ENCODE results near the gene TEPSIN. TPM values are rescaled to one million over a fixed set of nuclear protein-coding genes. Genes with fewer than 3 reads are reported as not detected.

TEPSIN gene
- total RNA-seq, 1 donor: 17.7 TPM

DNA sequence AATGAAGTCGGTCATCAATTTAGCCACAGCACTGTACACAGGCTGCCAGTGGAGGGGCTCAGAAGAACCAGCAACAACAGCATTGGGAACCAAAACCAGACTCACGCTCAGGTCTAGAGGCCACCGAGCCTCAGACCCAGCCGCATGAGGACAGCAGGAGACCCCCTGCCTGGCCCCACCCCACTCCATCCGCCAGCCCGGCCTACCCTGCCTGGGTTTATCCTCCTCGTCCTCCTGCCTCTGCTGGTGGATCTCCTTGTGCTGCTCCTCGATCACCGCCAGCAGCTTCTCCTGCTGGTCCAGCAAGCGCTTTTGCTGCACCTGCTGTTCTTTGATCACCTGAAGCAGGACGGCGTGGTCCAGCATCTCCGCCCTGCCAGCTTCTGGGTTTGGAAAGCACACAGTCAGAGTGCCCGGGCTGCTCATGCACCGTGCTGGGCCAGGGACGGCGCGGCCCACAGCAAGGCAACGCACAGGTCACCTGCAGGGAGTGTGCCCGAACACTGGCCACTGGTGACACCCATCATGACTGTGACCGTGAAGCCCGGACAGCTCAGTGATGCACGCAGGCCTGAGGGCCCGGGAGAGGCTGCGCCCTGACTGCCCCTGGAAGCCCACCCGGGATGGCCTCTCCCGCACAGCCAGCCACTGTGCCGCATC is 8.0 kb upstream of the TEPSIN start:
- TF ChIP-seq, protein P1, sequence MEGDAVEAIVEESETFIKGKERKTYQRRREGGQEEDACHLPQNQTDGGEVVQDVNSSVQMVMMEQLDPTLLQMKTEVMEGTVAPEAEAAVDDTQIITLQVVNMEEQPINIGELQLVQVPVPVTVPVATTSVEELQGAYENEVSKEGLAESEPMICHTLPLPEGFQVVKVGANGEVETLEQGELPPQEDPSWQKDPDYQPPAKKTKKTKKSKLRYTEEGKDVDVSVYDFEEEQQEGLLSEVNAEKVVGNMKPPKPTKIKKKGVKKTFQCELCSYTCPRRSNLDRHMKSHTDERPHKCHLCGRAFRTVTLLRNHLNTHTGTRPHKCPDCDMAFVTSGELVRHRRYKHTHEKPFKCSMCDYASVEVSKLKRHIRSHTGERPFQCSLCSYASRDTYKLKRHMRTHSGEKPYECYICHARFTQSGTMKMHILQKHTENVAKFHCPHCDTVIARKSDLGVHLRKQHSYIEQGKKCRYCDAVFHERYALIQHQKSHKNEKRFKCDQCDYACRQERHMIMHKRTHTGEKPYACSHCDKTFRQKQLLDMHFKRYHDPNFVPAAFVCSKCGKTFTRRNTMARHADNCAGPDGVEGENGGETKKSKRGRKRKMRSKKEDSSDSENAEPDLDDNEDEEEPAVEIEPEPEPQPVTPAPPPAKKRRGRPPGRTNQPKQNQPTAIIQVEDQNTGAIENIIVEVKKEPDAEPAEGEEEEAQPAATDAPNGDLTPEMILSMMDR (IDR thresholded peaks at IDR 0.05; ENCODE audit: insufficient read depth, low read depth, low read length): no peak
- DNase-seq (ENCODE audit: low read depth): no peak

DNA sequence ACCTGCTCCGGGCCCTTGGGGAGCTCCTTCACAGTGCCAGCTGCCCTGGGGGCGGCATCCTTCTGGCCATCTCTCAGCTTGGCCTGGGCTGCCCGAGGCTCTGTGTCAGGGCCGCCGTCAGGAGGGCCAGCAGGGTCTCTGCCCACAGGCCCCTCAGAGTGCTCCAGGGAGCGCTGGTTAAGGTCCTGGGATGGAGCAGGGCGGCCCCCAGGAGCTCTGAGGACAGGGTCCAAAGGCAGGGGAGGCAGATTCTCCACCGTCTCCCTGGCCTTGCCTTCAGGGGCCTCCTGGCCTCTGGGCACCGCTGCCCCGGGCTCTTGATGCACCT is 7.5 kb upstream of the TEPSIN start:
- DNase-seq (ENCODE audit: low read depth): no peak
- TF ChIP-seq, protein P1 (IDR thresholded peaks at IDR 0.05; ENCODE audit: insufficient read depth, low read depth, low read length): no peak
- H3K4me3 ChIP-seq (ENCODE audit: low read depth, low read length): no peak overlapping the region

More for the DNA sequence above, 8.0 kb upstream of the TEPSIN start:
- no peak overlapping the region for H3K4me3 ChIP-seq (ENCODE audit: low read depth, low read length)

DNA sequence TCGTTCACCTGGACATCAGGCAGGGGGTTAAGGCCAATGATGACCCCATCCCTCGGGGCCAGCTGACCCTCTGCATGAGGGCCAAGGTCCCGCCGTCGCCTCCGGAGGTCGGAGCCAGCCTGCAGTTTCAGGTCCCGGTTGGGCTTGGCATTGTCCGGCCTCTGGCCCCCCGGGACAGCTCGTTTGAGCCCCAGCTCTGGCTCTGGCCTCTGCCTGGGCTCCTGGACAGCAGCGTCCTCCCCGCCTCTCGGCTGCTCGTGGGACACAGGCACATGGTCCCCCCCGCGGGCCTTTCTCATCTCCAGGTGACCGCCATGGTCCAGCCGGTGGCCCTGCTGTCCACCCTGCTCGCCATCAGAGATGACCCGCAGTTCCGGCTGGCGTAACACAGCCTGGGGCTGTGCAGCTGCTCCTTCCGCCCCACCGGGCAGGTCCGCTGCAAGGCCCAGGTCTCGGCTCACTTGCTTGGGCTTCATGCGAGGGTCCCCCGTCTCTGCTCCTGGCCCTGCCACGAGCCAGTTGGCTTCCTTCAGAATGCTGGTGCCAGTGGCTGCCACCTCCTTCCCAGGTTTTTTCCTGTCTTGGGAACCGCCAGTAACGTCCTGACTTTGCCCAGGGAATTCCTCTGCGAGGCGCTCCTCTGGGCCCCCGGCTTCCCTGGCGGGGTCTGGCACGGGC is 6.9 kb upstream of the TEPSIN start:
- TF ChIP-seq, protein P1 (IDR thresholded peaks at IDR 0.05; ENCODE audit: insufficient read depth, low read depth, low read length): no peak
- no peak overlapping the region for H3K4me3 ChIP-seq (ENCODE audit: low read depth, low read length)
- no peak for DNase-seq (ENCODE audit: low read depth)

DNA sequence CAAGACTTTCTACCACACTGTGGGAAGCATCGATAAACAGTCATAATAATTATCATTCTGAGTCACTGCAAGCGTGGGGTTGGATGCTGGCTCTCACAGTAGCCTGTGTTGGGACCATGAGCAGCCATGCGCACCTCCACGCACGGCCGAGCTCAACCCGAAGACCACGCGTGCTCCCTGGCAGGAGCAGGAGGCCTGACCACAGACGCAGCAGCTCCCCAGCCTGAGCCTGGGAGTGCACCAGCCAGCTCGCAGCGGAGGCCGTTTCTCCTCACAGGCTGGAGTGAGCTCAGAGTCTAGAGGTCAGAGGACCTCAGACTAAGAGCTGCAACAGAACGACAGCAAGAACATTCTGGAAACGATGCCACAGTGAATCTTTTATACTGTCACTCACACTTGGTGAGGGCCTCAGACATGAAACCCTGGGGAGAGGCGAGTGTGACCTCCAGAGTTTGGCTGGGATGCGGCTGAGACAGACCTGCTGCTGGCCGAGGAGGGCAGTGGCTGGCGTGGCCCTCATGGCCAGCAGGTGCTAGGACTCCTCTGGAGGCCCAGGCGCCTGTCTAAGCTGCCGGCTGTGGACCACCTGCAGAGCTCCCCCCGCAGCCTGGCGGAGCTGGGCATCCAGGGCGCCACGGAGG is 6.3 kb upstream of the TEPSIN start:
- no peak overlapping the region for H3K4me3 ChIP-seq (ENCODE audit: low read depth, low read length)
- TF ChIP-seq, protein P1 (IDR thresholded peaks at IDR 0.05; ENCODE audit: insufficient read depth, low read depth, low read length): no peak
- no peak for DNase-seq (ENCODE audit: low read depth)

DNA sequence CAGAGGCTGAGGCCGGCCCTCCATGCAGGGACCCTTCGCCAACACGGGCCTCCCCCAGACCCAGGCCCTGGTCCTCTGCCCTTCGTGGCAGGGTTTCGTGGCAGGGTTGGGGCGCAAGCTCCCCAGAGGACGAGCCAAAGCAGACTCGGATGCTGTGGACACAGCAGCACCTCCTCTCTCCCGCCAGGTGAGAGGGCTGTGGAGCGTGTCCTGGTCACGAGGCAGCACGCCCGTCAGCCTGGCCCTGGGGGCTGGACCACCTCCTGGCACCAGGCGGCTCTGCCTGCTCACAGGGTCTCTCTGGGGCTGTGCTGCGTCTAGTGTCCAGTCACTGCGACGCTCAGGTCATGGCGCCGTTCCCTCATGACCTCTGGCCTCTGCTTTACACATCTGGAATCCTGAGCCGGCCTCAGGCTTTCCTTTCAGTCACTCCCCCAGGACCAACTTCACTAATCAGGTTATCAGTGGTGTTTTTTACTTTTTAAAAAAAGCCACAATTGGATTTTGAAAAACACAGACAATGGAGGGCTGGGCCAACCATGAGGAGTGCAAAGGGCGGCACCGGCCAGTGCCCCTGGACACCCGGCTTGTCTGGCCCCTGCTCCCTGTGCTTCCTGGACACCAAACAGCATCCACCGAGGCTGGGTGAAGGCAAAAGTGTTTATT is 5.6 kb upstream of the TEPSIN start:
- TF ChIP-seq, protein P1 (IDR thresholded peaks at IDR 0.05; ENCODE audit: insufficient read depth, low read depth, low read length): no peak
- no peak overlapping the region for H3K4me3 ChIP-seq (ENCODE audit: low read depth, low read length)
- DNase-seq (ENCODE audit: low read depth): no peak

DNA sequence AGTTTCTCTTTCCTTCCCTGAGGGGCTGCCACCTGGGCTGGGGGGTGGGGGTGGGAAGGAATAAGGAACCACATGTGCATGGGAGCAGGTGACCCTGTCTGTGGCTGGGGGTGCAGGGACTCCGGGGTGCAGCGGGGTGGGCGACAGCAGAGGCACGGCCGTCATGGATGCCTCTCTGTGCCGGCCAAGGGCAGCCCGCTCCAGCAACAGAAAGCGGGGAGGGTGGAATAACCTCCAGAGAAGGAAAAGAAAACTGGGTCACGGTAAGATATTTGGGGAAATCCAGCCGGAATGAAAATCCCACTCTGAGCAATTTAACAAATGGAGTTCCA is 4.4 kb upstream of the TEPSIN start:
- TF ChIP-seq, protein P1 (IDR thresholded peaks at IDR 0.05; ENCODE audit: insufficient read depth, low read depth, low read length): no peak
- H3K4me3 ChIP-seq (ENCODE audit: low read depth, low read length): no peak overlapping the region
- no peak for DNase-seq (ENCODE audit: low read depth)

All from fibroblast of villous mesenchyme (primary cell).